HepG2 (cell line): ENCODE data around the gene DCUN1D4.

Source experiments
- EED ChIP-seq: sonication (generic); formaldehyde crosslinking; IDR thresholded peaks from 2 replicates; pipeline ENCODE4 v1.5.0; 2020; ENCODE audit warnings: mild to moderate bottlenecking, missing genetic modification reagents
- TF ChIP-seq, protein P1 (sequence below), 2 experiments: IDR thresholded peaks; 2 replicates each; pipeline ENCODE4 v1.6.1; 2011 to 2012; ENCODE audit warnings: low read length in 2 of 2, borderline replicate concordance in 1 of 2, low read depth in 1 of 2, mild to moderate bottlenecking in 1 of 2, moderate library complexity in 1 of 2

- TF ChIP-seq, protein P1, sequence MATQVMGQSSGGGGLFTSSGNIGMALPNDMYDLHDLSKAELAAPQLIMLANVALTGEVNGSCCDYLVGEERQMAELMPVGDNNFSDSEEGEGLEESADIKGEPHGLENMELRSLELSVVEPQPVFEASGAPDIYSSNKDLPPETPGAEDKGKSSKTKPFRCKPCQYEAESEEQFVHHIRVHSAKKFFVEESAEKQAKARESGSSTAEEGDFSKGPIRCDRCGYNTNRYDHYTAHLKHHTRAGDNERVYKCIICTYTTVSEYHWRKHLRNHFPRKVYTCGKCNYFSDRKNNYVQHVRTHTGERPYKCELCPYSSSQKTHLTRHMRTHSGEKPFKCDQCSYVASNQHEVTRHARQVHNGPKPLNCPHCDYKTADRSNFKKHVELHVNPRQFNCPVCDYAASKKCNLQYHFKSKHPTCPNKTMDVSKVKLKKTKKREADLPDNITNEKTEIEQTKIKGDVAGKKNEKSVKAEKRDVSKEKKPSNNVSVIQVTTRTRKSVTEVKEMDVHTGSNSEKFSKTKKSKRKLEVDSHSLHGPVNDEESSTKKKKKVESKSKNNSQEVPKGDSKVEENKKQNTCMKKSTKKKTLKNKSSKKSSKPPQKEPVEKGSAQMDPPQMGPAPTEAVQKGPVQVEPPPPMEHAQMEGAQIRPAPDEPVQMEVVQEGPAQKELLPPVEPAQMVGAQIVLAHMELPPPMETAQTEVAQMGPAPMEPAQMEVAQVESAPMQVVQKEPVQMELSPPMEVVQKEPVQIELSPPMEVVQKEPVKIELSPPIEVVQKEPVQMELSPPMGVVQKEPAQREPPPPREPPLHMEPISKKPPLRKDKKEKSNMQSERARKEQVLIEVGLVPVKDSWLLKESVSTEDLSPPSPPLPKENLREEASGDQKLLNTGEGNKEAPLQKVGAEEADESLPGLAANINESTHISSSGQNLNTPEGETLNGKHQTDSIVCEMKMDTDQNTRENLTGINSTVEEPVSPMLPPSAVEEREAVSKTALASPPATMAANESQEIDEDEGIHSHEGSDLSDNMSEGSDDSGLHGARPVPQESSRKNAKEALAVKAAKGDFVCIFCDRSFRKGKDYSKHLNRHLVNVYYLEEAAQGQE (IDR thresholded peaks at IDR 0.05; ENCODE audit: borderline replicate concordance in 1 of 2, low read depth in 1 of 2, low read length in 2 of 2): no peak
- no peak for TF ChIP-seq EED (CRISPR knock-in tag)
Measured at GRCh38 chr4:51820443-51821234, 22.3 kb upstream of the DCUN1D4 start.
